Measurements from ENCODE around the gene ZMYND8. TPM values are rescaled to one million over a fixed set of nuclear protein-coding genes. Genes with fewer than 3 reads are reported as not detected.

The ZMYND8 gene
- total RNA-seq, 2 experiments from 2014 or later, result 33.0 to 34.3 TPM

DNA sequence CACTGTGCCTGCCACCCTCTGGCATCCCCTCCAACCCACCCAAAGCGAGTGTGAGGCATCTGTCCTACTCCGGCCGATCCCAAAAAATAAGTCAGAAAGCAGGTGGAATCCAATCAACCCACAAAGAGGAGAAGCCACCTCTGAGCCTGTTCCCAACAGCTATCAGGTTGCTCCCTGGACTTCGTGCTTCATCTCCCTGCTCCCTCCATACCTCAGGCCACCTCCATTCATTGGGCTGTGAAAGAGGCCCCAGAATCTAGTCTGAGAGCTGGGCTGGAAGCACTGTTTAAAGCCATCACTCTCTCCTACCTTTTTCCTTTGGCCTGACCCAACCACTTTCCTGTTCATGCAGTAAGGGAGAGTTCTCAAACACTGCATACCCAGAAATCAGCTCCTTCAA, 106.1 kb downstream of the ZMYND8 start:
- H3K27ac ChIP-seq (ENCODE audit: low read depth in 1 of 2, low read length in 2 of 2), result no peak overlapping the region
- H3K4me1 ChIP-seq (ENCODE audit: insufficient read depth, low read length), result no peaks in the 10 kb centered on the region
- DNase-seq, result no peak
- Mint-ChIP-seq H3K27ac (no peak overlapping the region), H3K9me3 (no peaks in the 10 kb centered on the region), H3K4me3 (no peak overlapping the region), H3K4me1 (ENCODE audit: low read depth) (no peaks in the 10 kb centered on the region), H3K36me3 (ENCODE audit: low read depth) (peaks cover 87% of the 10 kb centered on the region), H3K27me3 (no peaks in the 10 kb centered on the region)
- intact Hi-C loops (cut with DNase I, micrococcal nuclease), result no loop called here
- CTCF ChIA-PET, result no interaction called here
- no peak overlapping the region for H3K4me3 ChIP-seq (ENCODE audit: low read length)
- H3K27me3 ChIP-seq (ENCODE audit: control insufficient read depth in 1 of 2, insufficient read depth in 2 of 2, low read length in 2 of 2), result no peaks in the 10 kb centered on the region
- TF ChIP-seq, protein P1, sequence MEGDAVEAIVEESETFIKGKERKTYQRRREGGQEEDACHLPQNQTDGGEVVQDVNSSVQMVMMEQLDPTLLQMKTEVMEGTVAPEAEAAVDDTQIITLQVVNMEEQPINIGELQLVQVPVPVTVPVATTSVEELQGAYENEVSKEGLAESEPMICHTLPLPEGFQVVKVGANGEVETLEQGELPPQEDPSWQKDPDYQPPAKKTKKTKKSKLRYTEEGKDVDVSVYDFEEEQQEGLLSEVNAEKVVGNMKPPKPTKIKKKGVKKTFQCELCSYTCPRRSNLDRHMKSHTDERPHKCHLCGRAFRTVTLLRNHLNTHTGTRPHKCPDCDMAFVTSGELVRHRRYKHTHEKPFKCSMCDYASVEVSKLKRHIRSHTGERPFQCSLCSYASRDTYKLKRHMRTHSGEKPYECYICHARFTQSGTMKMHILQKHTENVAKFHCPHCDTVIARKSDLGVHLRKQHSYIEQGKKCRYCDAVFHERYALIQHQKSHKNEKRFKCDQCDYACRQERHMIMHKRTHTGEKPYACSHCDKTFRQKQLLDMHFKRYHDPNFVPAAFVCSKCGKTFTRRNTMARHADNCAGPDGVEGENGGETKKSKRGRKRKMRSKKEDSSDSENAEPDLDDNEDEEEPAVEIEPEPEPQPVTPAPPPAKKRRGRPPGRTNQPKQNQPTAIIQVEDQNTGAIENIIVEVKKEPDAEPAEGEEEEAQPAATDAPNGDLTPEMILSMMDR (IDR thresholded peaks at IDR 0.05), result no peak
- no peak for ATAC-seq (ENCODE audit: poor library complexity)
- no peaks in the 10 kb centered on the region for H3K9me3 ChIP-seq (ENCODE audit: control insufficient read depth in 1 of 2, insufficient read depth in 1 of 2, low read length in 2 of 2)
- POLR2A ChIA-PET, result no interaction called here
- peaks cover 81% of the 10 kb centered on the region for H3K36me3 ChIP-seq (ENCODE audit: insufficient read depth, low read length)

DNA sequence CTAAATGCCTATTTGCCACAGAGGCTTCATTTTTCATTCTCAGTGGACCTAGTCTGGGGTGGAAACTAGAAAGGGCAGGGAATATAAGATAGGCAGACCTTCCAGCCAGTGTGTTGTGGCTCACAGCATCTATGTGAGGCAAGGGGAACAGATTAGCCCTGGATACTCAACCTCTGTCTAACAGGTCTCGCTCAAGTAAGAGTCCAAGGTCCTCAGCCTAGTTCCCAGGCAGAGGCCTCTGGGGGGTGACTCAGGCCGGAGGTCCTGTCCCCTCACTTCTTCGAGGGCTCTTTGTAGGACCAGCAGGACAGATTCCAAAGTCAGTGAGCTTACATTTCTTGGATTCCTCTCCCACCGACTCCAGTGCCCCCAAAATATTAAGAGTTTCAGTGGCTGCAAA, 106.6 kb downstream of the ZMYND8 start:
- ATAC-seq (ENCODE audit: poor library complexity) (no peak), DNase-seq (no peak)
- H3K36me3 ChIP-seq (ENCODE audit: insufficient read depth, low read length), result peaks cover 82% of the 10 kb centered on the region
- CTCF ChIA-PET, result no interaction called here
- Mint-ChIP-seq H3K27ac (no peak overlapping the region), H3K4me1 (ENCODE audit: low read depth) (no peaks in the 10 kb centered on the region), H3K9me3 (no peaks in the 10 kb centered on the region), H3K4me3 (no peak overlapping the region), H3K36me3 (ENCODE audit: low read depth) (peaks cover 90% of the 10 kb centered on the region), H3K27me3 (no peaks in the 10 kb centered on the region)
- no peak overlapping the region for H3K27ac ChIP-seq (ENCODE audit: low read depth in 1 of 2, low read length in 2 of 2)
- no peaks in the 10 kb centered on the region for H3K9me3 ChIP-seq (ENCODE audit: control insufficient read depth in 1 of 2, insufficient read depth in 1 of 2, low read length in 2 of 2)
- H3K4me1 ChIP-seq (ENCODE audit: insufficient read depth, low read length), result no peaks in the 10 kb centered on the region
- no peaks in the 10 kb centered on the region for H3K27me3 ChIP-seq (ENCODE audit: control insufficient read depth in 1 of 2, insufficient read depth in 2 of 2, low read length in 2 of 2)
- TF ChIP-seq, protein P1 (IDR thresholded peaks at IDR 0.05), result no peak
- intact Hi-C loops (cut with DNase I, micrococcal nuclease), result no loop called here
- H3K4me3 ChIP-seq (ENCODE audit: low read length), result no peak overlapping the region
- POLR2A ChIA-PET, result no interaction called here

- Mint-ChIP-seq H3K27me3 (no peaks in the 10 kb centered on the region), H3K9me3 (no peaks in the 10 kb centered on the region), H3K27ac (no peak overlapping the region), H3K4me1 (ENCODE audit: low read depth) (no peaks in the 10 kb centered on the region), H3K4me3 (no peak overlapping the region), H3K36me3 (ENCODE audit: low read depth) (peaks cover 89% of the 10 kb centered on the region)
- no peaks in the 10 kb centered on the region for H3K4me1 ChIP-seq (ENCODE audit: insufficient read depth, low read length)
- DNase-seq, result no peak
- peaks cover 81% of the 10 kb centered on the region for H3K36me3 ChIP-seq (ENCODE audit: insufficient read depth, low read length)
- intact Hi-C loops (cut with DNase I, micrococcal nuclease), result no loop called here
- no peak overlapping the region for H3K27ac ChIP-seq (ENCODE audit: low read depth in 1 of 2, low read length in 2 of 2)
- no peak overlapping the region for H3K4me3 ChIP-seq (ENCODE audit: low read length)
- no peaks in the 10 kb centered on the region for H3K9me3 ChIP-seq (ENCODE audit: control insufficient read depth in 1 of 2, insufficient read depth in 1 of 2, low read length in 2 of 2)
- ChIA-PET POLR2A (no interaction called here), CTCF (no interaction called here)
- ATAC-seq (ENCODE audit: poor library complexity), result no peak
- no peaks in the 10 kb centered on the region for H3K27me3 ChIP-seq (ENCODE audit: control insufficient read depth in 1 of 2, insufficient read depth in 2 of 2, low read length in 2 of 2)
- TF ChIP-seq, protein P1 (IDR thresholded peaks at IDR 0.05), result no peak
Measured at GRCh38 chr20:47248448-47248966, 108.0 kb downstream of the ZMYND8 start.
